GDM1 (cell line): Measurements from ENCODE around the gene BCL2.

Experiments used
- DNase-seq: peaks from one replicate; lab custom pipeline; 2025; lab: John Stamatoyannopoulos, UW

Gene BCL2

GRCh38 chr18:63284827-63285733 is 34.5 kb downstream of the BCL2 start:
- no peak for DNase-seq

GRCh38 chr18:63284173-63284799 is 35.3 kb downstream of the BCL2 start:
- no peak for DNase-seq

- no peak for DNase-seq
Observed at GRCh38 chr18:63283305-63284094, 36.1 kb downstream of the BCL2 start.

- DNase-seq: no peak
Observed at GRCh38 chr18:63282793-63283192, 36.8 kb downstream of the BCL2 start.

GRCh38 chr18:63273222-63273927 is 46.2 kb downstream of the BCL2 start:
- no peak for DNase-seq

- no peak for DNase-seq
Observed at GRCh38 chr18:63272638-63273037, 46.9 kb downstream of the BCL2 start.

- DNase-seq: peak; percentile 40
Observed at GRCh38 chr18:63271881-63272299, 47.7 kb downstream of the BCL2 start.

GRCh38 chr18:63271148-63271547 is 48.4 kb downstream of the BCL2 start:
- no peak for DNase-seq

GRCh38 chr18:63267975-63268721 is 51.4 kb downstream of the BCL2 start:
- DNase-seq: no peak

GRCh38 chr18:63266888-63267790 is 52.4 kb downstream of the BCL2 start:
- DNase-seq: no peak

- no peak for DNase-seq
Observed at GRCh38 chr18:63265326-63265725, 54.2 kb downstream of the BCL2 start.

- DNase-seq: no peak
Observed at GRCh38 chr18:63264871-63265270, 54.7 kb downstream of the BCL2 start.

GRCh38 chr18:63263444-63263843 is 56.1 kb downstream of the BCL2 start:
- no peak for DNase-seq

- DNase-seq: no peak
Observed at GRCh38 chr18:63262369-63263335, 56.9 kb downstream of the BCL2 start.

GRCh38 chr18:63261029-63261428 is 58.5 kb downstream of the BCL2 start:
- no peak for DNase-seq

- no peak for DNase-seq
Observed at GRCh38 chr18:63260380-63260754, 59.2 kb downstream of the BCL2 start.

- no peak for DNase-seq
Observed at GRCh38 chr18:63259567-63260379, 59.8 kb downstream of the BCL2 start.
